ENCODE measurements around the gene MAMDC2. TPM values are rescaled to one million over a fixed set of nuclear protein-coding genes. Genes with fewer than 3 reads are reported as not detected.

The MAMDC2 gene
- total and polyA plus RNA-seq, 12 donors, result 0.83 to 15.7 (median 5.0) TPM

DNA sequence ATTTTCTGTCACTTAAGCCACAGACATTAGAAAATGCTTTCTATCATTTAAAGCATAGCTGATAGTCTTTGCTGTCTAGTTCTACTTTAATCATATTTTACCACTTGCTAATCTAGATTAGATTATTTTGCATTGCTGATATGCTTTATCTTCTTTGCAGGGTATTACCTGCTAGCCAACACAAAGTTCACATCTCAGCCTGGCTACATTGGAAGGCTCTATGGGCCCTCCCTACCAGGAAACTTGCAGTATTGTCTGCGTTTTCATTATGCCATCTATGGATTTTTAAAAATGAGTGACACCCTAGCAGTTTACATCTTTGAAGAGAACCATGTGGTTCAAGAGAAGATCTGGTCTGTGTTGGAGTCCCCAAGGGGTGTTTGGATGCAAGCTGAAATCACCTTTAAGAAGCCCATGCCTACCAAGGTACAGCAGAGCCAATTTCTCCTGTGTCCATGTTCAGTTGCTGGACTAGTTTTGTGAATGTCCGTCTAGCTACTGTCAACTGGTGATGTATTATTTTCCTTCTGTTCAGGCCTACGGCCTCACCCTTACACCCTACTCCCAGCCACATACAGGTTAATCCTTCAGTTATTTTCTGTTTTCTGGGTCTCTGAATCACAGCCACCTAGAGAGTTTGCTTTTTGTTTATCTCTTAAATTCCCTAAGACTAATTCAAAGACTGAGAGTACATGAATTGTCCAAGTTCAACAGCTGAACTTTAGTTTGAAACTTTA, 99.9 kb downstream of the MAMDC2 start:
- no peaks in the 10 kb centered on the region for H3K4me1 ChIP-seq (replicated peaks in 1 of 2)
- intact Hi-C loops (cut with DNase I), result no loop called here

GRCh38 chr9:70144131-70144503, 100.5 kb downstream of the MAMDC2 start:
- no peak overlapping the region for H3K4me3 ChIP-seq
- WGBS, 4 donors, result 76 to 98% (median 82%) methylated on average over 1 of the region's 1 CpG
- H3K9me3 ChIP-seq (replicated peaks in 1 of 3), result no peaks in the 10 kb centered on the region
- no peak overlapping the region for H3K27ac ChIP-seq
- intact Hi-C loops (cut with DNase I), result no loop called here
- no peak for DNase-seq
- H3K36me3 ChIP-seq (replicated peaks in 1 of 2), result no peaks in the 10 kb centered on the region
- H3K27me3 ChIP-seq, result no peaks in the 10 kb centered on the region
- H3K4me1 ChIP-seq (replicated peaks in 1 of 2), result no peaks in the 10 kb centered on the region
- no peak for TF ChIP-seq CTCF (IDR thresholded peaks at IDR 0.05)

More for the DNA sequence above, 99.9 kb downstream of the MAMDC2 start:
- no peaks in the 10 kb centered on the region for H3K9me3 ChIP-seq (replicated peaks in 1 of 3)
- no peaks in the 10 kb centered on the region for H3K27me3 ChIP-seq
- WGBS, 4 donors, result 78 to 82% (median 80%) methylated on average over 3 of the region's 3 CpGs
- H3K27ac ChIP-seq, result no peak overlapping the region
- no peaks in the 10 kb centered on the region for H3K36me3 ChIP-seq (replicated peaks in 1 of 2)
- DNase-seq, result no peak
- TF ChIP-seq POLR2A (IDR thresholded peaks at IDR 0.05) (no peak), CTCF (IDR thresholded peaks at IDR 0.05) (no peak)
- H3K4me3 ChIP-seq, result no peak overlapping the region

DNA sequence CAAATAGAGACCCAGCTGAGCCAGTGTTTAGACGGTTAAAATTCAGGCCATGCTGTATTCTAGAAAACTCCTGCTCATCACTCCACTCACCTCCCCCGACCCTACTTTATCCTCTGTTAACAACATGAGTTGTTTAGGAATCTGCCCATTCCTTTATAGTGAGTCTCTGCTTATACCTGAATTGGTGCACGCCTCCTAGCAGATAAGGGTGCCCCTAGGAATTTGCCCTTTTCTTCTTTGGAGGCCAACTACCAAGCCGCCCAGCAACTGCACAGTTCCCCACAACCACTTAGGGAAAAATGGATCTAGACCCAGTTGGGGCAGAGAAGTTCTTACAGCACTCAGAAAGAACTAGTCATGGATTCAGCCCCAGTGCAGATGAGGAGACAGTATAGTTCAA, 102.3 kb downstream of the MAMDC2 start:
- intact Hi-C loops (cut with DNase I), result no loop called here
- 84 to 89% (median 88%) methylated on average over 4 of the region's 4 CpGs for WGBS, 4 donors
- no peak for TF ChIP-seq CTCF (IDR thresholded peaks at IDR 0.05)
- Histone ChIP-seq H3K9me3 (replicated peaks in 1 of 3) (no peaks in the 10 kb centered on the region), H3K36me3 (replicated peaks in 1 of 2) (no peaks in the 10 kb centered on the region), H3K4me1 (replicated peaks in 1 of 2) (no peaks in the 10 kb centered on the region), H3K27me3 (no peaks in the 10 kb centered on the region), H3K27ac (no peak overlapping the region), H3K4me3 (no peak overlapping the region)
- DNase-seq, result no peak

- DNase-seq, result no peak
- no peaks in the 10 kb centered on the region for H3K9me3 ChIP-seq (replicated peaks in 1 of 3)
- H3K27me3 ChIP-seq, result no peaks in the 10 kb centered on the region
- TF ChIP-seq CTCF (IDR thresholded peaks at IDR 0.05) (no peak), POLR2A (IDR thresholded peaks at IDR 0.05) (no peak)
- WGBS, 4 donors, result 38 to 75% (median 52%) methylated on average over 1 of the region's 1 CpG
- H3K36me3 ChIP-seq (replicated peaks in 1 of 2), result no peaks in the 10 kb centered on the region
- H3K4me1 ChIP-seq (replicated peaks in 1 of 2), result no peaks in the 10 kb centered on the region
- H3K4me3 ChIP-seq, result no peak overlapping the region
- H3K27ac ChIP-seq, result no peak overlapping the region
- intact Hi-C loops (cut with DNase I), result no loop called here
Observed at GRCh38 chr9:70147196-70147595, 103.5 kb downstream of the MAMDC2 start.

Measured in adrenal gland (tissue), 12 donors.